Esophagus squamous epithelium (tissue), 5 donors: ENCODE data around the gene ROCK2. TPM values are rescaled to one million over a fixed set of nuclear protein-coding genes. Genes with fewer than 3 reads are reported as not detected.

Experiments
- DNase-seq: peaks from one replicate; lab custom pipeline; 2025; lab: John Stamatoyannopoulos, UW
- H3K27ac ChIP-seq, 4 donors: fragments of 200-600 bp; sonication (generic); one replicate each; pipeline ENCODE4 v1.5.1; 2016 to 2019; ENCODE audit warnings: mild to moderate bottlenecking in 1 of 4
- H3K27me3 ChIP-seq, 4 donors: fragments of 200-600 bp; sonication (generic); 1 replicate in 3 of 4; 2 replicates in 1 of 4; pipeline versions ENCODE4 v1.5.1 to v1.6.0; 2017 to 2021; ENCODE audit warnings: antibody characterized with exemption in 1 of 4
- H3K36me3 ChIP-seq, 3 donors: fragments of 200-600 bp; sonication (generic); one replicate each; pipeline ENCODE4 v1.5.1; 2016 to 2019
- H3K4me1 ChIP-seq, 3 donors: fragments of 200-600 bp; sonication (generic); one replicate each; pipeline ENCODE4 v1.5.1; 2017 to 2019
- H3K4me3 ChIP-seq, 4 donors: fragments of 200-600 bp; sonication (generic); 1 replicate in 3 of 4; 2 replicates in 1 of 4; pipeline ENCODE4 v1.5.1; 2016 to 2019; ENCODE audit warnings: mild to moderate bottlenecking in 2 of 4, moderate library complexity in 1 of 4
- H3K9me3 ChIP-seq, 3 donors: fragments of 200-600 bp; sonication (generic); one replicate each; pipeline ENCODE4 v1.5.1; 2016 to 2019
- POLR2A ChIP-seq, 4 donors: fragments of 450-650 bp; IDR thresholded peaks; one replicate each; pipeline ENCODE4 v1.6.1; 2017; ENCODE audit warnings: antibody characterized with exemption in 4 of 4, mild to moderate bottlenecking in 4 of 4, moderate library complexity in 3 of 4
- WGBS, 2 donors: methylation state at CpG; one replicate each; pipeline ENCODE4 v1.1.5; 2018; 5-methylcytosine and 5-hydroxymethylcytosine counted together
- intact Hi-C: fragments of 100-400 bp; cut with DNase I; formaldehyde crosslinking; loops from one replicate; pipeline ENCODE4 v1.15.0; 2022
- total RNA-seq, 4 donors: library from RNA; depleted of rRNA; stranded (reverse); fragments of >200 nt; gene quantifications; one replicate each; pipeline ENCODE4 v1.1.0, GENCODE V29; 2016
- TF ChIP-seq, protein P1 (sequence below), 6 experiments: fragments of 450-650 bp in 4 of 6; fragments of 200-600 bp in 2 of 6; sonication (generic) in 2 of 6; IDR thresholded peaks; one replicate each; pipeline ENCODE4 v1.5.1; 2016 to 2019; ENCODE audit warnings: antibody characterized with exemption in 6 of 6, mild to moderate bottlenecking in 4 of 6, moderate library complexity in 4 of 6
- donor health status: DM: yes; HTN: yes; CAD: no.

Gene ROCK2
- total RNA-seq, 4 donors from 2014 or later = 15.2 to 50.5 (median 21.4) TPM

- intact Hi-C loops = loop anchor here (10.0 kb wide), 1 partner anchor 94 kb away; a partner anchor contains a TSS
Measured at GRCh38 chr2:11228692-11229091, 115.7 kb downstream of the ROCK2 start.

DNA sequence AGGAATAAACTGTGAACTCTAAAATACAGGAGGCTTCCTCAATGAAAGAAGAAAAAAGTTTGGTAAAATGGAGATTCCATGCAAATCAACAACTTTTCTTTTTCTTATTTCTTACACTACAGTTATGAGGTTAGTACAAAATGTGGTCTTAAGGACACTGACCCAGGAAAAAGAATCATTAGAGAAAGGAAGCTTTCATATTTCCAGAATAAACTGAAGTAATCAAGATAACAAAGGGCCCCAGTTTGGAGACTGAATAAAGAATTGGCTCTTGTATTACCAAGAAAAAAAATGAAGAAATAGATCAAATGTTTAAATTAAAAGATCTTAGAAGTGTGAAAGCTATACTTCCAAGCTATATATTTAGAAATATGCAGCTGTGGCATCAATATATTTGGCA lies 116.8 kb downstream of the ROCK2 start:
- intact Hi-C loops = loop anchor here (10.0 kb wide), 1 partner anchor 93 kb away; a partner anchor contains a TSS
- H3K27ac ChIP-seq = no peak overlapping the region
- H3K4me1 ChIP-seq = no peaks in the 10 kb centered on the region
- H3K36me3 ChIP-seq = peaks cover 0 to 23% (median 0%) of the 10 kb centered on the region in 3 donors
- H3K27me3 ChIP-seq = no peaks in the 10 kb centered on the region
- no peak for DNase-seq
- no peaks in the 10 kb centered on the region for H3K9me3 ChIP-seq
- TF ChIP-seq, protein P1, sequence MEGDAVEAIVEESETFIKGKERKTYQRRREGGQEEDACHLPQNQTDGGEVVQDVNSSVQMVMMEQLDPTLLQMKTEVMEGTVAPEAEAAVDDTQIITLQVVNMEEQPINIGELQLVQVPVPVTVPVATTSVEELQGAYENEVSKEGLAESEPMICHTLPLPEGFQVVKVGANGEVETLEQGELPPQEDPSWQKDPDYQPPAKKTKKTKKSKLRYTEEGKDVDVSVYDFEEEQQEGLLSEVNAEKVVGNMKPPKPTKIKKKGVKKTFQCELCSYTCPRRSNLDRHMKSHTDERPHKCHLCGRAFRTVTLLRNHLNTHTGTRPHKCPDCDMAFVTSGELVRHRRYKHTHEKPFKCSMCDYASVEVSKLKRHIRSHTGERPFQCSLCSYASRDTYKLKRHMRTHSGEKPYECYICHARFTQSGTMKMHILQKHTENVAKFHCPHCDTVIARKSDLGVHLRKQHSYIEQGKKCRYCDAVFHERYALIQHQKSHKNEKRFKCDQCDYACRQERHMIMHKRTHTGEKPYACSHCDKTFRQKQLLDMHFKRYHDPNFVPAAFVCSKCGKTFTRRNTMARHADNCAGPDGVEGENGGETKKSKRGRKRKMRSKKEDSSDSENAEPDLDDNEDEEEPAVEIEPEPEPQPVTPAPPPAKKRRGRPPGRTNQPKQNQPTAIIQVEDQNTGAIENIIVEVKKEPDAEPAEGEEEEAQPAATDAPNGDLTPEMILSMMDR (IDR thresholded peaks at IDR 0.05) = no peak
- no peak for TF ChIP-seq POLR2A (IDR thresholded peaks at IDR 0.05)
- no peak overlapping the region for H3K4me3 ChIP-seq

More at GRCh38 chr2:11228692-11229091, 115.7 kb downstream of the ROCK2 start:
- TF ChIP-seq, protein P1 (IDR thresholded peaks at IDR 0.05) = no peak
- no peak for TF ChIP-seq POLR2A (IDR thresholded peaks at IDR 0.05)
- WGBS, 2 donors = 68 to 69% methylated on average over 1 of the region's 1 CpG
- no peak overlapping the region for H3K4me3 ChIP-seq
- no peaks in the 10 kb centered on the region for H3K4me1 ChIP-seq
- no peak for DNase-seq
- peaks cover 0 to 13% (median 0%) of the 10 kb centered on the region in 3 donors for H3K36me3 ChIP-seq
- no peaks in the 10 kb centered on the region for H3K9me3 ChIP-seq
- H3K27me3 ChIP-seq = no peaks in the 10 kb centered on the region
- H3K27ac ChIP-seq = no peak overlapping the region

GRCh38 chr2:11224887-11225286 lies 119.5 kb downstream of the ROCK2 start:
- H3K9me3 ChIP-seq = no peaks in the 10 kb centered on the region
- TF ChIP-seq, protein P1 (IDR thresholded peaks at IDR 0.05) = no peak
- no peak for TF ChIP-seq POLR2A (IDR thresholded peaks at IDR 0.05)
- no peaks in the 10 kb centered on the region for H3K27me3 ChIP-seq
- DNase-seq = no peak
- no peak overlapping the region for H3K27ac ChIP-seq
- intact Hi-C loops = loop anchor here (10.0 kb wide), 1 partner anchor 90 kb away; a partner anchor contains a TSS
- H3K36me3 ChIP-seq = peaks cover 0 to 39% (median 2%) of the 10 kb centered on the region in 3 donors
- no peak overlapping the region for H3K4me3 ChIP-seq
- H3K4me1 ChIP-seq = no peaks in the 10 kb centered on the region

- no peak for DNase-seq
- H3K9me3 ChIP-seq = no peaks in the 10 kb centered on the region
- intact Hi-C loops = loop anchor here (10.0 kb wide), 1 partner anchor 88 kb away; a partner anchor contains a TSS
- 90 to 91% methylated on average over 5 of the region's 5 CpGs for WGBS, 2 donors
- H3K4me1 ChIP-seq = no peaks in the 10 kb centered on the region
- H3K27ac ChIP-seq = no peak overlapping the region
- H3K36me3 ChIP-seq = peaks cover 0 to 60% (median 6%) of the 10 kb centered on the region in 3 donors
- no peak for TF ChIP-seq POLR2A (IDR thresholded peaks at IDR 0.05)
- TF ChIP-seq, protein P1 (IDR thresholded peaks at IDR 0.05) = no peak
- H3K4me3 ChIP-seq = no peak overlapping the region
- no peaks in the 10 kb centered on the region for H3K27me3 ChIP-seq
Measured at GRCh38 chr2:11222845-11223244, 121.6 kb downstream of the ROCK2 start.

- peaks cover 6 to 73% (median 6%) of the 10 kb centered on the region in 3 donors for H3K36me3 ChIP-seq
- H3K27me3 ChIP-seq = no peaks in the 10 kb centered on the region
- no peaks in the 10 kb centered on the region for H3K4me1 ChIP-seq
- no peak overlapping the region for H3K4me3 ChIP-seq
- intact Hi-C loops = loop anchor here (10.0 kb wide), 1 partner anchor 86 kb away; a partner anchor contains a TSS
- no peak overlapping the region for H3K27ac ChIP-seq
- DNase-seq = no peak
- TF ChIP-seq POLR2A (IDR thresholded peaks at IDR 0.05) = no peak
- TF ChIP-seq, protein P1 (IDR thresholded peaks at IDR 0.05) = no peak
- no peaks in the 10 kb centered on the region for H3K9me3 ChIP-seq
- WGBS, 2 donors = 94 to 97% methylated on average over 2 of the region's 2 CpGs
Measured at GRCh38 chr2:11220445-11220844, 124.0 kb downstream of the ROCK2 start.
